ENCODE data around the gene MRPS25. TPM values are rescaled to one million over a fixed set of nuclear protein-coding genes. Genes with fewer than 3 reads are reported as not detected.

Gene MRPS25
- total RNA-seq, 1 experiment from 2014 or later, result 69.7 TPM

DNA sequence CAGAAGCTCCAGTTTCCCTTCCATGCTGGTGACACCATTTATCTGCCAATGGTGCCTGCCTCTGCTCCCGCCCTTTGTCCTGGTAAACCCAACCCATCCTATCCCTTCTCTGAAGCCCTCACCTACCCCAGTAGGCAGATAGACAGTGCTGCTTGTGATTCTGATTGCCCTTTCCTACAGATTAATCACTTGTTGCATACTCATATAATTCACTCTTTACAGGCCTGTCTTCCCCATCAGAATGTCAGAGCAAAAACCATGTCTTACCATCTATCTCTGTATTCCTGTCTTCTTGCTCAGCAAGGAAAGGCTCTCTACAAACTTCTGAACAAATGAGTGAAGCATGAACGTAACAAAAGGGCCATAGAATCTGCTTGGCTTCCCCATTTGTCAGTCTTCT lies 47.9 kb downstream of the MRPS25 start (continued):
- TF ChIP-seq, protein P1, sequence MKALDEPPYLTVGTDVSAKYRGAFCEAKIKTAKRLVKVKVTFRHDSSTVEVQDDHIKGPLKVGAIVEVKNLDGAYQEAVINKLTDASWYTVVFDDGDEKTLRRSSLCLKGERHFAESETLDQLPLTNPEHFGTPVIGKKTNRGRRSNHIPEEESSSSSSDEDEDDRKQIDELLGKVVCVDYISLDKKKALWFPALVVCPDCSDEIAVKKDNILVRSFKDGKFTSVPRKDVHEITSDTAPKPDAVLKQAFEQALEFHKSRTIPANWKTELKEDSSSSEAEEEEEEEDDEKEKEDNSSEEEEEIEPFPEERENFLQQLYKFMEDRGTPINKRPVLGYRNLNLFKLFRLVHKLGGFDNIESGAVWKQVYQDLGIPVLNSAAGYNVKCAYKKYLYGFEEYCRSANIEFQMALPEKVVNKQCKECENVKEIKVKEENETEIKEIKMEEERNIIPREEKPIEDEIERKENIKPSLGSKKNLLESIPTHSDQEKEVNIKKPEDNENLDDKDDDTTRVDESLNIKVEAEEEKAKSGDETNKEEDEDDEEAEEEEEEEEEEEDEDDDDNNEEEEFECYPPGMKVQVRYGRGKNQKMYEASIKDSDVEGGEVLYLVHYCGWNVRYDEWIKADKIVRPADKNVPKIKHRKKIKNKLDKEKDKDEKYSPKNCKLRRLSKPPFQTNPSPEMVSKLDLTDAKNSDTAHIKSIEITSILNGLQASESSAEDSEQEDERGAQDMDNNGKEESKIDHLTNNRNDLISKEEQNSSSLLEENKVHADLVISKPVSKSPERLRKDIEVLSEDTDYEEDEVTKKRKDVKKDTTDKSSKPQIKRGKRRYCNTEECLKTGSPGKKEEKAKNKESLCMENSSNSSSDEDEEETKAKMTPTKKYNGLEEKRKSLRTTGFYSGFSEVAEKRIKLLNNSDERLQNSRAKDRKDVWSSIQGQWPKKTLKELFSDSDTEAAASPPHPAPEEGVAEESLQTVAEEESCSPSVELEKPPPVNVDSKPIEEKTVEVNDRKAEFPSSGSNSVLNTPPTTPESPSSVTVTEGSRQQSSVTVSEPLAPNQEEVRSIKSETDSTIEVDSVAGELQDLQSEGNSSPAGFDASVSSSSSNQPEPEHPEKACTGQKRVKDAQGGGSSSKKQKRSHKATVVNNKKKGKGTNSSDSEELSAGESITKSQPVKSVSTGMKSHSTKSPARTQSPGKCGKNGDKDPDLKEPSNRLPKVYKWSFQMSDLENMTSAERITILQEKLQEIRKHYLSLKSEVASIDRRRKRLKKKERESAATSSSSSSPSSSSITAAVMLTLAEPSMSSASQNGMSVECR (CRISPR knock-in tag; IDR thresholded peaks at IDR 0.05; ENCODE audit: borderline replicate concordance), result no peak
- TF ChIP-seq SOX15 (CRISPR knock-in tag; IDR thresholded peaks at IDR 0.05), result no peak

- ChIA-PET CTCF (no interaction called here), POLR2A (no interaction called here)
Measured at GRCh38 chr3:15015456-15015855, 49.7 kb downstream of the MRPS25 start.

GRCh38 chr3:15014606-15015328 lies 50.3 kb downstream of the MRPS25 start:
- Mint-ChIP-seq H3K27ac (no peak overlapping the region), H3K4me1 (no peaks in the 10 kb centered on the region), H3K4me3 (no peak overlapping the region), H3K27me3 (ENCODE audit: low read depth) (no peaks in the 10 kb centered on the region), H3K9me3 (no peaks in the 10 kb centered on the region), H3K36me3 (peaks cover 64% of the 10 kb centered on the region)
- ATAC-seq, result no peak
- DNase-seq (ENCODE audit: low spot score), result no peak
- ChIA-PET CTCF (no interaction called here), POLR2A (no interaction called here)
- TF ChIP-seq USF1 (CRISPR knock-in tag; IDR thresholded peaks at IDR 0.05) (no peak), HMGA2 (CRISPR knock-in tag; IDR thresholded peaks at IDR 0.05) (no peak), JAZF1 (CRISPR knock-in tag; IDR thresholded peaks at IDR 0.05) (no peak), CTCF (IDR thresholded peaks at IDR 0.05) (no peak), ZBTB21 (CRISPR knock-in tag; IDR thresholded peaks at IDR 0.05; ENCODE audit: borderline replicate concordance) (no peak), FOXJ3 (CRISPR knock-in tag; IDR thresholded peaks at IDR 0.05; ENCODE audit: borderline replicate concordance) (no peak), ZBTB43 (CRISPR knock-in tag; IDR thresholded peaks at IDR 0.05) (no peak)
- TF ChIP-seq, protein P2, sequence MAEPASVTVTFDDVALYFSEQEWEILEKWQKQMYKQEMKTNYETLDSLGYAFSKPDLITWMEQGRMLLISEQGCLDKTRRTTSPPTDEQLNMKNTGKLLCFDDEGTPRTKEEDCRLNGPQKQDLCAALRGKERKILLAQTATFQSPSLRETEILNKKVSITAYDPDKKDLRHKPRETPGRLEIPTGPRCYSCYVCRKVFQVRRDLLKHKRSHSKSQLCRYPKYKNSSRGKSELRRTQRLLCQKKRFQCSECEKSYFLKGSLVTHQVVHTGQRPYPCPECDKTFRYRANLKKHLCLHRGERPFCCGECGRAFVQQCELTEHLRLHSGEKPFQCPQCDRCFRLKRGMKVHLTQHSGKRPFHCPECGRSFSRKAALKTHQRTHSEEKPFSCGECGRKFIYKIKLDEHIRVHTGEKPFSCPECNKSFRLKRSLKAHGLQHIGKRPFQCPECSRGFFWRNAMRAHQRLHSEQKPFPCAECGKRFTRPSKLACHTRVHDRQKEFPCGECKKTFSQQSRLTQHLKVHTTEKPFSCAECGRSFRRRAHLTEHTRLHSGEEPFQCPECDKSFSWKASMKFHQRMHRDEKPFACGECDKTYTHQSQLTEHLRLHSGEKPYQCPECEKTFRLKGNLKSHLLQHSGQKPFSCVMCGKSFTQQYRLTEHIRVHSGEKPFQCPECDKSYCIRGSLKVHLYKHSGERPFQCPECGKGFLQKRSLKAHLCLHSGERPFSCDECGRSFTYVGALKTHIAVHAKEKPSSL (CRISPR knock-in tag; conservative IDR thresholded peaks at IDR 0.05), result no peak
- TF ChIP-seq, protein P3, sequence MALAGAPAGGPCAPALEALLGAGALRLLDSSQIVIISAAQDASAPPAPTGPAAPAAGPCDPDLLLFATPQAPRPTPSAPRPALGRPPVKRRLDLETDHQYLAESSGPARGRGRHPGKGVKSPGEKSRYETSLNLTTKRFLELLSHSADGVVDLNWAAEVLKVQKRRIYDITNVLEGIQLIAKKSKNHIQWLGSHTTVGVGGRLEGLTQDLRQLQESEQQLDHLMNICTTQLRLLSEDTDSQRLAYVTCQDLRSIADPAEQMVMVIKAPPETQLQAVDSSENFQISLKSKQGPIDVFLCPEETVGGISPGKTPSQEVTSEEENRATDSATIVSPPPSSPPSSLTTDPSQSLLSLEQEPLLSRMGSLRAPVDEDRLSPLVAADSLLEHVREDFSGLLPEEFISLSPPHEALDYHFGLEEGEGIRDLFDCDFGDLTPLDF (CRISPR knock-in tag; IDR thresholded peaks at IDR 0.05), result no peak

More at GRCh38 chr3:15015456-15015855, 49.7 kb downstream of the MRPS25 start:
- Mint-ChIP-seq H3K27me3 (ENCODE audit: low read depth) (no peaks in the 10 kb centered on the region), H3K4me1 (no peaks in the 10 kb centered on the region), H3K36me3 (peaks cover 69% of the 10 kb centered on the region), H3K4me3 (no peak overlapping the region), H3K27ac (no peak overlapping the region), H3K9me3 (no peaks in the 10 kb centered on the region)
- TF ChIP-seq JUN (CRISPR knock-in tag; IDR thresholded peaks at IDR 0.05) (no peak), GRHL2 (CRISPR knock-in tag; IDR thresholded peaks at IDR 0.05; ENCODE audit: insufficient replicate concordance, severe bottlenecking) (no peak), ETV6 (CRISPR knock-in tag; IDR thresholded peaks at IDR 0.05) (no peak), MYBL2 (CRISPR knock-in tag; IDR thresholded peaks at IDR 0.05) (no peak), ZNF138 (CRISPR knock-in tag; conservative IDR thresholded peaks at IDR 0.05) (no peak)
- TF ChIP-seq, protein P4, sequence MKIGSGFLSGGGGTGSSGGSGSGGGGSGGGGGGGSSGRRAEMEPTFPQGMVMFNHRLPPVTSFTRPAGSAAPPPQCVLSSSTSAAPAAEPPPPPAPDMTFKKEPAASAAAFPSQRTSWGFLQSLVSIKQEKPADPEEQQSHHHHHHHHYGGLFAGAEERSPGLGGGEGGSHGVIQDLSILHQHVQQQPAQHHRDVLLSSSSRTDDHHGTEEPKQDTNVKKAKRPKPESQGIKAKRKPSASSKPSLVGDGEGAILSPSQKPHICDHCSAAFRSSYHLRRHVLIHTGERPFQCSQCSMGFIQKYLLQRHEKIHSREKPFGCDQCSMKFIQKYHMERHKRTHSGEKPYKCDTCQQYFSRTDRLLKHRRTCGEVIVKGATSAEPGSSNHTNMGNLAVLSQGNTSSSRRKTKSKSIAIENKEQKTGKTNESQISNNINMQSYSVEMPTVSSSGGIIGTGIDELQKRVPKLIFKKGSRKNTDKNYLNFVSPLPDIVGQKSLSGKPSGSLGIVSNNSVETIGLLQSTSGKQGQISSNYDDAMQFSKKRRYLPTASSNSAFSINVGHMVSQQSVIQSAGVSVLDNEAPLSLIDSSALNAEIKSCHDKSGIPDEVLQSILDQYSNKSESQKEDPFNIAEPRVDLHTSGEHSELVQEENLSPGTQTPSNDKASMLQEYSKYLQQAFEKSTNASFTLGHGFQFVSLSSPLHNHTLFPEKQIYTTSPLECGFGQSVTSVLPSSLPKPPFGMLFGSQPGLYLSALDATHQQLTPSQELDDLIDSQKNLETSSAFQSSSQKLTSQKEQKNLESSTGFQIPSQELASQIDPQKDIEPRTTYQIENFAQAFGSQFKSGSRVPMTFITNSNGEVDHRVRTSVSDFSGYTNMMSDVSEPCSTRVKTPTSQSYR (CRISPR knock-in tag; IDR thresholded peaks at IDR 0.05), result no peak
- DNase-seq (ENCODE audit: low spot score) (no peak), ATAC-seq (no peak)
